ENCODE data around the gene LZTR1.

LZTR1 gene

GRCh38 chr22:20949698-20950183, 32.4 kb upstream of the LZTR1 start:
- no peak for DNase-seq (ENCODE audit: low read depth in 4 of 4, low spot score in 1 of 4)

GRCh38 chr22:20951151-20951931, 30.8 kb upstream of the LZTR1 start:
- DNase-seq (ENCODE audit: low read depth in 4 of 4, low spot score in 1 of 4), result no peak

GRCh38 chr22:20951932-20952380, 30.1 kb upstream of the LZTR1 start:
- DNase-seq (ENCODE audit: low read depth in 4 of 4, low spot score in 1 of 4), result no peak

- no peak for DNase-seq (ENCODE audit: low read depth in 4 of 4, low spot score in 1 of 4)
Measured at GRCh38 chr22:20952544-20953341, 29.4 kb upstream of the LZTR1 start.

- no peak for DNase-seq (ENCODE audit: low read depth in 4 of 4, low spot score in 1 of 4)
Measured at GRCh38 chr22:20953342-20953608, 28.8 kb upstream of the LZTR1 start.

GRCh38 chr22:20953668-20954500, 28.2 kb upstream of the LZTR1 start:
- no peak for DNase-seq (ENCODE audit: low read depth in 4 of 4, low spot score in 1 of 4)

GRCh38 chr22:20955548-20955947, 26.5 kb upstream of the LZTR1 start:
- no peak for DNase-seq (ENCODE audit: low read depth in 4 of 4, low spot score in 1 of 4)

GRCh38 chr22:20956258-20957101, 25.6 kb upstream of the LZTR1 start:
- no peak for DNase-seq (ENCODE audit: low read depth in 4 of 4, low spot score in 1 of 4)

GRCh38 chr22:20957102-20957682, 24.9 kb upstream of the LZTR1 start:
- DNase-seq (ENCODE audit: low read depth in 4 of 4, low spot score in 1 of 4), result no peak

GRCh38 chr22:20957683-20958431, 24.2 kb upstream of the LZTR1 start:
- no peak for DNase-seq (ENCODE audit: low read depth in 4 of 4, low spot score in 1 of 4)

- DNase-seq (ENCODE audit: low read depth in 4 of 4, low spot score in 1 of 4), result no peak
Measured at GRCh38 chr22:20959578-20960461, 22.3 kb upstream of the LZTR1 start.

- DNase-seq (ENCODE audit: low read depth in 4 of 4, low spot score in 1 of 4), result no peak
Measured at GRCh38 chr22:20960609-20961008, 21.5 kb upstream of the LZTR1 start.

GRCh38 chr22:20962491-20962945, 19.6 kb upstream of the LZTR1 start:
- DNase-seq (ENCODE audit: low read depth in 4 of 4, low spot score in 1 of 4), result no peak

GRCh38 chr22:20963201-20964052, 18.7 kb upstream of the LZTR1 start:
- no peak for DNase-seq (ENCODE audit: low read depth in 4 of 4, low spot score in 1 of 4)

GRCh38 chr22:20964090-20964798, 17.9 kb upstream of the LZTR1 start:
- DNase-seq (ENCODE audit: low read depth in 4 of 4, low spot score in 1 of 4), result no peak

GRCh38 chr22:20964799-20965103, 17.3 kb upstream of the LZTR1 start:
- no peak for DNase-seq (ENCODE audit: low read depth in 4 of 4, low spot score in 1 of 4)

Measured in stimulated activated CD4-positive, alpha-beta T cell treated with anti-CD3 and anti-CD28 coated beads, Interleukin-1b, Interleukin-23, amount 100 ng/mL, for 24 hours (primary cell).